Skeletal muscle tissue (tissue), 4 donors: Measurements from ENCODE around the gene SHC2. TPM values are rescaled to one million over a fixed set of nuclear protein-coding genes. Genes with fewer than 3 reads are reported as not detected.
A peak's percentile ranks its signal among the peaks of the same experiment; 100 is the strongest.

Experiments
- H3K27ac ChIP-seq: one replicate; pipeline ENCODE4 v1.7.0; 2013; ENCODE audit warnings: mild to moderate bottlenecking, low read depth, low read length, inconsistent platforms
- H3K27me3 ChIP-seq, 3 donors: one replicate each; pipeline ENCODE4 v1.7.0; 2013; ENCODE audit warnings: low read length in 3 of 3; ENCODE audit not compliant: control insufficient read depth in 3 of 3, insufficient read depth in 3 of 3
- H3K36me3 ChIP-seq, 3 donors: one replicate each; pipeline ENCODE4 v1.7.0; 2013; ENCODE audit warnings: low read length in 3 of 3; ENCODE audit not compliant: control insufficient read depth in 3 of 3, insufficient read depth in 3 of 3
- H3K4me1 ChIP-seq, 3 donors: one replicate each; pipeline ENCODE4 v1.7.0; 2013; ENCODE audit warnings: low read length in 3 of 3, mild to moderate bottlenecking in 3 of 3; ENCODE audit not compliant: control insufficient read depth in 3 of 3, insufficient read depth in 3 of 3
- H3K4me3 ChIP-seq, 3 donors: one replicate each; pipeline ENCODE4 v1.7.0; 2013; ENCODE audit warnings: low read length in 3 of 3
- H3K9ac ChIP-seq, 3 donors: one replicate each; pipeline ENCODE4 v1.7.0; 2013; ENCODE audit warnings: low read length in 3 of 3, mild to moderate bottlenecking in 3 of 3, moderate library complexity in 2 of 3, low read depth in 1 of 3
- H3K9me3 ChIP-seq, 3 donors: one replicate each; pipeline ENCODE4 v1.7.0; 2013; ENCODE audit warnings: low read length in 3 of 3; ENCODE audit not compliant: control insufficient read depth in 3 of 3
- total RNA-seq: library from RNA; depleted of rRNA; stranded (reverse); fragments of >200 nt; gene quantifications from one replicate; pipeline ENCODE4 v1.2.3, GENCODE V29; 2014
- donor health status: Osteomylitis.

Gene SHC2
- total RNA-seq, 1 donor from 2014 or later: 7.8 TPM

- H3K9ac ChIP-seq: no peak overlapping the region
- no peaks in the 10 kb centered on the region for H3K9me3 ChIP-seq
- peaks cover 6 to 14% (median 10%) of the 10 kb centered on the region in 3 donors for H3K4me1 ChIP-seq
- H3K4me3 ChIP-seq: no peak overlapping the region
- H3K36me3 ChIP-seq: no peaks in the 10 kb centered on the region
- no peak overlapping the region for H3K27ac ChIP-seq
- H3K27me3 ChIP-seq: peaks cover 3 to 5% (median 3%) of the 10 kb centered on the region in 3 donors
These were observed 9.9 kb upstream of the SHC2 start for GRCh38 chr19:470701-471100.

DNA sequence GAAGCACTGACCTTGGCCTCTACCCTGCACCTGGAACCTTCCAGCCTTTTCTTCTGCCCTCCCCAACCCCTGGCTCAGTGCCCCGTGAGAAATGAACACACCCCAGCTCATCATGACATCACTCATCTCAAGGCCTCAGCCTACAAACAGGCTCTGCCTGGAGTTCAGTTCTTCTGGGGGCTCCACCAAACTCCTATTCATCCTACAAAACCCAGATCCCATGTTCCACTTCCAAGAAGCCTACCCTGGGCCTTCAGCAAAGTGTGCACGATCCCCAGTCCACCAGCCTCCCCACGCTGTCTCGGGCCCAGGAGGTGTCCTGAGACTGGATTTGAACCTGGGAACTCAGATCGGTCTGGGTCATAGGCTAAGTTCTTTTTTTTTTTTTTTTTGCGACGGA is 9.0 kb upstream of the SHC2 start:
- Histone ChIP-seq H3K9me3 (no peaks in the 10 kb centered on the region), H3K36me3 (no peaks in the 10 kb centered on the region), H3K9ac (no peak overlapping the region), H3K4me3 (no peak overlapping the region), H3K27me3 (peaks cover 0 to 3% (median 3%) of the 10 kb centered on the region in 3 donors), H3K4me1 (peaks cover 3 to 8% (median 5%) of the 10 kb centered on the region in 3 donors), H3K27ac (no peak overlapping the region)

GRCh38 chr19:468587-469256 is 7.9 kb upstream of the SHC2 start:
- H3K9me3 ChIP-seq: no peaks in the 10 kb centered on the region
- H3K27ac ChIP-seq: no peak overlapping the region
- no peaks in the 10 kb centered on the region for H3K36me3 ChIP-seq
- H3K9ac ChIP-seq: no peak overlapping the region
- H3K4me1 ChIP-seq: no peaks in the 10 kb centered on the region
- H3K4me3 ChIP-seq: no peak overlapping the region
- no peaks in the 10 kb centered on the region for H3K27me3 ChIP-seq

DNA sequence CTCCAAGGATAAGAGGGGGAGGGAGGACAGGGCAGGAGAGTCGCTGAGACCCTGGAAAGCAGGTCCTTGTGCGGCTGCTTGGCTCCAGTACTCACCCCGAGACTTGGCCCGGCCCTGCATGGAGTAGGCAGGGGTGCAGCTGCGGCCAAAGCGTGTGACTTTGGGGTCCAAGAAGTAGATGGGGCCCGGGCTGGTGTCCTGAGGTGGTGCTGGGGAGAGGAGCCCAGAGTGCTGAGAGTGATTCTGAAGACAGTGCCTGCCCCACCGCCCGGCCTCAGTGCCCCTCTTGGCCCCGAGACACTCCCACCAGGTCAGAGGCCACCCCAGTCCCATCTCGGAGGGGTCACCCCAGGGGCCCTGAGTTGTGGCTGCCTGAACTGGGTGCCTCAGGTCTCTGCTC is 6.7 kb upstream of the SHC2 start:
- Histone ChIP-seq H3K9me3 (no peaks in the 10 kb centered on the region), H3K4me3 (no peak overlapping the region), H3K4me1 (no peaks in the 10 kb centered on the region), H3K36me3 (no peaks in the 10 kb centered on the region), H3K9ac (no peak overlapping the region), H3K27me3 (peaks cover 0 to 2% (median under 1%) of the 10 kb centered on the region in 3 donors), H3K27ac (no peak overlapping the region)

GRCh38 chr19:465056-465816 is 4.4 kb upstream of the SHC2 start:
- Histone ChIP-seq H3K27me3 (peaks cover 0 to 12% (median 7%) of the 10 kb centered on the region in 3 donors), H3K4me1 (peaks cover 0 to 5% (median 3%) of the 10 kb centered on the region in 3 donors), H3K9me3 (no peaks in the 10 kb centered on the region)

DNA sequence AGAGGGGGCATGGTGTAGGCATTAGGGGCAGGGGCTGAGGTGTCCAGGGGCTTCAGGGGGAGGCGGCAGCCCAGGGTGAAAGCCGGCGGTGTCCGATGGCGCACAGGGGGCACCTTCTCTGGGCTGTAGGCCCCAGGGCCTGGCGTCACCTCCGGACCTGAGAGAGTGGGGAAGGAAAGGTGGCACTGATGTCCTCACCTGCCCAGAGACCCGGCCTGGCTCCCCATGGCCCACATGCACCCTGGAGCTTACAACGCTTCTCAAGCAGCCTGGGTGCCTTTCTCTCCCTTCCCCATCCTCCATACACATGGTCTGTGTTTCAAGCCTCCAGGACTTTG is 3.3 kb upstream of the SHC2 start:
- Histone ChIP-seq H3K27me3 (peaks cover 0 to 16% (median 11%) of the 10 kb centered on the region in 3 donors), H3K36me3 (no peaks in the 10 kb centered on the region), H3K4me1 (peaks cover 0 to 8% (median 8%) of the 10 kb centered on the region in 3 donors), H3K27ac (no peak overlapping the region), H3K9me3 (no peaks in the 10 kb centered on the region), H3K4me3 (no peak overlapping the region), H3K9ac (no peak overlapping the region)

More at GRCh38 chr19:465056-465816, 4.4 kb upstream of the SHC2 start:
- Histone ChIP-seq H3K4me3 (no peak overlapping the region), H3K9ac (no peak overlapping the region), H3K27ac (no peak overlapping the region), H3K36me3 (no peaks in the 10 kb centered on the region)

GRCh38 chr19:463483-464207 is 2.8 kb upstream of the SHC2 start:
- Histone ChIP-seq H3K27ac (no peak overlapping the region), H3K36me3 (no peaks in the 10 kb centered on the region)

DNA sequence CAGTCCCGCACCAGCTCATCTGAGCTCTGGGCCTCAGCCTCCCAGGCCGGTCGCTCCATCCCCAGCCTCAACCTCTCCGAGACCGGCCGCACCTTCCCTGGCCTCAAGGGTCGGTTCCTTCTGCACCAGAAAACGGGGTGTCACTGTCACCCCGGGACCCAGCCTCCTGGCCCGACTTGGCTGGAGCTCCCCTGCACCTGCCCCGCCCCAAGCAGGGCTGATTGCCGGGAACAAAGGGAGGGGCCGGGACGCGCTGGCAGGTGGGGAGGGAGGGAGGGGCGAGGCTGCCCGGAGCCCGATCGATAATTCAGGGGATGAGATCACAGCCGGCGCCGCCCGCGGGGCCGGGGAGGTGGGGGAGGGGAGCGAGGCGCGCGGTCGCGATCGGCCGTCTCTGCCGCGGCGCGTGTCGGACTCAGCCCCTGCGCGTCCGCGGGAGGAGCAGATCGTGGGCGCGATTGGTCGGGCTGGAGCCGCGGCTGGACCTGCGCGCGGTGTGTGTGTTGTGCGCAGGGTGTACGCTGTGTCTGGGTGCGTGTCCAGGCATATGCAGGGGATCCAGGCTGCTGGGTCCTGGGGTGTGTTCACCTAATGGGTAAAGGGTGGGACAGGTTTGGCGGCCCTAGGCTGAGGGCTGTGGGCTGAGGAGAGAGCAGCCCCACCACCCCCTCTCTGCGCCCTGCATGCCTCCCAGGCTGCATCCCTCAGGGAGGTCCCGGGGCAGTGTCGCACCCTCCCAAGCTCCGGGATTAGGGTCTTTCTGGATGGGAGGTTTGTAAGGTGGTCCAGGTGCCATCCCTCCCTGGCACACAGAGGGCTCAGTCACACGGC is 1.1 kb upstream of the SHC2 start:
- Histone ChIP-seq H3K27me3 (peaks cover 0 to 16% (median 11%) of the 10 kb centered on the region in 3 donors), H3K9ac (no peak overlapping the region), H3K36me3 (no peaks in the 10 kb centered on the region), H3K27ac (no peak overlapping the region), H3K4me1 (peaks cover 0 to 8% (median 8%) of the 10 kb centered on the region in 3 donors), H3K9me3 (no peaks in the 10 kb centered on the region), H3K4me3 (peak overlapping the region in 2 of 3 donors; percentile 20 to 45)

More at GRCh38 chr19:463483-464207, 2.8 kb upstream of the SHC2 start:
- peaks cover 0 to 16% (median 11%) of the 10 kb centered on the region in 3 donors for H3K27me3 ChIP-seq
- peaks cover 0 to 8% (median 8%) of the 10 kb centered on the region in 3 donors for H3K4me1 ChIP-seq
- no peaks in the 10 kb centered on the region for H3K9me3 ChIP-seq
- no peak overlapping the region for H3K4me3 ChIP-seq
- H3K9ac ChIP-seq: no peak overlapping the region

- Histone ChIP-seq H3K36me3 (no peaks in the 10 kb centered on the region), H3K4me3 (peak overlapping the region; percentile 39 to 76 (median 72)), H3K27me3 (peaks cover 0 to 16% (median 11%) of the 10 kb centered on the region in 3 donors), H3K9ac (peak overlapping the region; percentile 65 to 80 (median 77)), H3K4me1 (peaks cover 0 to 8% (median 8%) of the 10 kb centered on the region in 3 donors), H3K9me3 (no peaks in the 10 kb centered on the region), H3K27ac (peak overlapping the region; percentile 72)
These were observed 915 bp downstream of the SHC2 start for GRCh38 chr19:459724-460511.
